GM12872 (cell line): ENCODE results near the gene AMER3.

Experiments
- TF ChIP-seq, protein P1 (sequence below): IDR thresholded peaks from 3 replicates; pipeline ENCODE4 v1.5.1; 2011; ENCODE audit warnings: low read depth, mild to moderate bottlenecking, low read length, moderate library complexity; ENCODE audit not compliant: insufficient read depth

The AMER3 gene

DNA sequence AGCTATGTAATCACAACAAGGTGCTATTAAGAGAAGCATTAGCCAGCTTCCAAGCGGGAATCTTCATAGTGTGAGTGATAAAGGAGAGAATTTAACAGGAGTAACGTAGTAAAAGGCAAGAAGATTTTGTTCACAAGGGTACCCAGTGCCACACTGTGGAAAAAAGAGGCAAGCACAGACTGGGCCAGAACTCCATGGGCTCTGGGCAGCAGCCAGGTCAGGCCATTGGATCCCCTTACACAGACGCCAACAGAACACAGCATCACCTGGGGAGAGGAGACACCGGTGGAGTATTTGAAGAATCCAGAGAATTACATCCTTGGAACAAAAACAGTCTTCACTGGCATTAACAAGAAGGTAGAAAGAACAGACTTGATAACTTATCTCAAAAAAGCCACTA lies 21.2 kb downstream of the AMER3 start:
- TF ChIP-seq, protein P1, sequence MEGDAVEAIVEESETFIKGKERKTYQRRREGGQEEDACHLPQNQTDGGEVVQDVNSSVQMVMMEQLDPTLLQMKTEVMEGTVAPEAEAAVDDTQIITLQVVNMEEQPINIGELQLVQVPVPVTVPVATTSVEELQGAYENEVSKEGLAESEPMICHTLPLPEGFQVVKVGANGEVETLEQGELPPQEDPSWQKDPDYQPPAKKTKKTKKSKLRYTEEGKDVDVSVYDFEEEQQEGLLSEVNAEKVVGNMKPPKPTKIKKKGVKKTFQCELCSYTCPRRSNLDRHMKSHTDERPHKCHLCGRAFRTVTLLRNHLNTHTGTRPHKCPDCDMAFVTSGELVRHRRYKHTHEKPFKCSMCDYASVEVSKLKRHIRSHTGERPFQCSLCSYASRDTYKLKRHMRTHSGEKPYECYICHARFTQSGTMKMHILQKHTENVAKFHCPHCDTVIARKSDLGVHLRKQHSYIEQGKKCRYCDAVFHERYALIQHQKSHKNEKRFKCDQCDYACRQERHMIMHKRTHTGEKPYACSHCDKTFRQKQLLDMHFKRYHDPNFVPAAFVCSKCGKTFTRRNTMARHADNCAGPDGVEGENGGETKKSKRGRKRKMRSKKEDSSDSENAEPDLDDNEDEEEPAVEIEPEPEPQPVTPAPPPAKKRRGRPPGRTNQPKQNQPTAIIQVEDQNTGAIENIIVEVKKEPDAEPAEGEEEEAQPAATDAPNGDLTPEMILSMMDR, result no peak

DNA sequence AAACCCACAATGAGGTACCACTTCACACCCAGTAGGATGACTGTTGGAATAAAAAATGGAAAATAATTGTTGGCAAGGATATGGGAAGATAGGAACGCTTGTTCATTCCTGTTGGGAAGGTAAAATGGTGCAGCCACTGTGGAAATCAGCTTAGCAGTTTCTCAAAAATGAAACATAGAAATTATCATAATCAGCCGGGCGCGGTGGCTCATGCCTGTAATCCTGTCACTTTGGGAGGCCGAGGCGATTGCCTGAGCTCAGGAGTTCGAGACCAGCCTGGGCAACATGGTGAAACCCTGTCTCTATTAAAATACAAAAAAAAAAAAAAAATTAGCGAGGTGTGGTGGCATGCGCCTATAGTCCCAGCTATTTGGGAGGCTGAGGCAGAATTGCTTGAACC lies 23.4 kb downstream of the AMER3 start:
- TF ChIP-seq, protein P1, result no peak

GRCh38 chr2:130785466-130786055 lies 30.2 kb downstream of the AMER3 start:
- TF ChIP-seq, protein P1, result no peak

DNA sequence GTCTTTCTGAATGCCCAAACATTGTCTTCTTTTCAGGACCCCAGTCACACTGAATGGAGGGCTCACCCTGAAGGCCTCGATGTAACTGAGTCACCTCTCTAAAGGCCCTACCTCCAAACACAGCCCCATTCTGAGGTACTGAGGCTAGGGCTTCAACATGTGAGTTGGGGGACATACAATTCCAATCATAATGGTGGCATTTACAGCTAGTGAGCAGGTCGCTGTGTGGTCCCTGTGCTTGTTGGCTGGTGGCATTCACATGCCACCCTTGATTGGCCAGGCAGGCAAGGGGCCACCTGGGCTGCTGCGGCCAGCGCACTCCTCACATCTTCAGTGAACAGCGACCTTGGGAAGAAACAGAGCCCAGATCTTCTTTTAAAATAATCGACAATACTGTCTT lies 30.7 kb downstream of the AMER3 start:
- TF ChIP-seq, protein P1, result no peak

- TF ChIP-seq, protein P1, result no peak
These were observed 32.5 kb downstream of the AMER3 start for GRCh38 chr2:130787841-130788240.

DNA sequence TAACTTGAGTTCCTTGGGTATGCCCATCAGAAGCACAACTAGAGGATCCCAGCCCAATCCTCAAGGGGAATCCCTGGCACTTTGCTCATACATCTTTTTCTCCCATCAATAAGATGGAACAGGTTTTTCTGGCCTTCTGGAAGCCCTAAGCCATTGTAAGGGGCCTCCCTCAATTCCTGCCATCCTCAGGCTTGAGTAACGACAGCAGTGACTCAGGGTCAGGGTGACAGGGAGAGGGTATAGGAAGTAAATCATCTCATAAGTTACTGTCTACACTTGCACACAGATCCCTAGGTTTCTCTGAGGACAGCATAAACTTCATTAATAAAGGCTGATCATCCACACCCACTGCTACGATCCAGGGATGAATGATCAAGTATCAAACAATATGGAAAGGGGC lies 35.0 kb downstream of the AMER3 start:
- TF ChIP-seq, protein P1, result no peak

GRCh38 chr2:130790804-130791616 lies 35.7 kb downstream of the AMER3 start:
- TF ChIP-seq, protein P1, result no peak
